Left cardiac atrium (tissue), 4 donors: Measurements from ENCODE around the gene RHBDD3. TPM values are rescaled to one million over a fixed set of nuclear protein-coding genes. Genes with fewer than 3 reads are reported as not detected.

ENCODE experiments used
- ATAC-seq, 2 donors: fragments of 200-7000 bp; cut with Tn5 transposase; one replicate each; pipeline ENCODE4 v1.9.1; 2020; ENCODE audit warnings: mild to moderate bottlenecking in 2 of 2, moderate library complexity in 2 of 2
- DNase-seq: peaks from one replicate; pipeline ENCODE4 v3.0.0-alpha.2; 2020
- intact Hi-C, 2 donors: fragments of 100-400 bp; cut with DNase I; formaldehyde crosslinking; loops; one replicate each; pipeline versions ENCODE4 v1.14.1 to v1.15.1; 2022 to 2023
- total RNA-seq, 2 donors: library from RNA; stranded (reverse); fragmentation: NEBNext Ultra II Directional; extraction: Animal tissue kit (Norgen Biotek cat#: 25700); gene quantifications; one replicate each; pipeline ENCODE4 v1.2.1, GENCODE V29; 2021
- donor health status: DM: no; HTN: yes; CAD: no.
- donor health status: DM: no; HTN: yes; CAD: no; lungs with severe emphysema.
- donor health status: DM: yes; HTN: yes; CAD: no.
- donor health status: Dilated cardiomyopathy.

Gene RHBDD3
- total RNA-seq, 2 donors from 2014 or later, result 15.6 to 19.0 TPM

- DNase-seq (no peak), ATAC-seq (no peak)
- intact Hi-C loops, result no loop called here
Observed at GRCh38 chr22:29275819-29276565, 8.2 kb upstream of the RHBDD3 start.

- ATAC-seq, result no peak
- intact Hi-C loops, result no loop called here
Observed at GRCh38 chr22:29275167-29275566, 7.4 kb upstream of the RHBDD3 start.

DNA sequence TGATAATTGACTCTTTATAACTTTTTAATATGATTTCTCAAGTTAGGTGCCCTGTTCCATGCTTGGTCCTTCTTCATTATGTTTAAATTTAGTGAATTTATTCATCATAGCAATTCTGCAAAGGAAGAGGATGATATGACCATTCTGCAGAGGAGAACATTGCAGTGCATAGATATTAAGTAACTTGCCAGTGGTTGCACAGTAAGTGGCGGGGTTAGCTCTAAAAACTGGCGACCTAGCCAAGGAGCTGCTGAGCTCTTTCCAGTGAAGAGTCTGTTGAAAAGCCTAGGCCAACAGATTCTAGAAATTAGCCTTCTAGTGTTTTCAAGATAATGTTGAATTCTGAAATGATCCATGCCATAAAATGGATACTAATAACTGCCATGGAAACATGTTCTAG is 4.8 kb upstream of the RHBDD3 start:
- DNase-seq, result no peak
- no peak for ATAC-seq
- intact Hi-C loops, result loop anchor here in 1 of 2 donors (5.0 kb wide), 1 partner anchor 35 kb away; the partner anchor contains the start of gene GAS2L1

More at GRCh38 chr22:29275167-29275566, 7.4 kb upstream of the RHBDD3 start:
- DNase-seq, result no peak

DNA sequence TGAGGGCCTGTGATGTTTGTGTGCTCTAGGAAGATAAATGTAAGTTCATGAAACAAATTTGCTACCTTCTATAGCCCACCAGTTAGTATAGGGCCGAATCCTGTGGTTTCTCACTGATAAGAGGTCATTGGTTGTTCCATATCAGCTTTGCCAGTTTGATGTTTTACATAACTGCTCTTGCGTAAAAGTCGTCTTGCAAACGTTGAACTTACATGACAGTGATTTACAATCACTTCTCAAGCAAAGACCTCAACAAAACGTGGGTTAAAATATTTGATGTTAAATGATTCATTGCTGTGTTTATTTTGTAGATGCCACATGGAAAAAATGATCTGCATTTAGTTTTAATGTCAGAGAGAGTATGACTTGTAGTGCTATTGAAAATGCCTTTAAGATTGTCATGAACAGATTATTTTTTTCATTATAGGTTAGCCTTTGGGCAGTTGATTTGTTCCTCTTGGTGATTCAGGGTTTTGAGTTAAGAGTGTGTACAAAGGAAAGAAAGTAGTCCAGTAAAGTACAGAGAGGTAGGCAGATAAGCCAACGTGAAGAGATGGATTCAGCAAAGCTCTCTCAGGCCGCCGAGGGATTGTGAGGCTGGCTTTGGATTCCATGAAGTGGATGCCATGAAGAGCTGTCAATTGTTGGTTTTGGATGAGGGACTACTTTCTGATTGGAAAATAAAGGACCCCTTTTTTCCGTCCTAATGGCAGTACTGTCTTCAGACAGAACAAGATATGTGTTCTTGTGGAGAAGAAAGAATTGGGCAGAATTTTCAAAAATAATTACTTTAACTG is 2.9 kb upstream of the RHBDD3 start:
- DNase-seq (no peak), ATAC-seq (no peak)
- intact Hi-C loops, result loop anchor here in 1 of 2 donors (5.0 kb wide), 1 partner anchor 37 kb away; the partner anchor contains the start of gene GAS2L1

GRCh38 chr22:29269731-29270474 is 2.1 kb upstream of the RHBDD3 start:
- no peak for DNase-seq
- ATAC-seq, result no peak
- intact Hi-C loops, result loop anchor here in 1 of 2 donors (5.0 kb wide), 1 partner anchor 37 kb away; the partner anchor contains the start of gene GAS2L1

DNA sequence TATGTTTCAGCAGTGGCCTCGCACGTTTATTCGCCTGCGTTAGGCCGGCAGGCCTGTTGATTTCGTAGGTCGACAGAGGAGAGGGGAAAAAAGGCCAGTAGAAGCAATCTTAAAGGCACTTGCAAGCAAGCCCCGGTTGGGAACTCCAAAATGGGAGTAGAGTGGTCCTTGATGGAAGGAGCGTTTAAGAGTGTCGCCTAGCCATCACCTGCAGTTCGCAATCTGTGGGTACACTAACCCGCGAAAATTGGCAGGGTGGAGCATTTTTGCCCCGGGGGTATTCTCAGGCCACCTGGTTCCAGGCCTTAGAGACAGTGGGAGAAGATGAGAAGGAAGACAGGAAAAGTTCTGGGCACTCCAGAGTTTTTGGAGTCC is 1.4 kb upstream of the RHBDD3 start:
- DNase-seq, result no peak
- intact Hi-C loops, result no loop called here
- no peak for ATAC-seq

DNA sequence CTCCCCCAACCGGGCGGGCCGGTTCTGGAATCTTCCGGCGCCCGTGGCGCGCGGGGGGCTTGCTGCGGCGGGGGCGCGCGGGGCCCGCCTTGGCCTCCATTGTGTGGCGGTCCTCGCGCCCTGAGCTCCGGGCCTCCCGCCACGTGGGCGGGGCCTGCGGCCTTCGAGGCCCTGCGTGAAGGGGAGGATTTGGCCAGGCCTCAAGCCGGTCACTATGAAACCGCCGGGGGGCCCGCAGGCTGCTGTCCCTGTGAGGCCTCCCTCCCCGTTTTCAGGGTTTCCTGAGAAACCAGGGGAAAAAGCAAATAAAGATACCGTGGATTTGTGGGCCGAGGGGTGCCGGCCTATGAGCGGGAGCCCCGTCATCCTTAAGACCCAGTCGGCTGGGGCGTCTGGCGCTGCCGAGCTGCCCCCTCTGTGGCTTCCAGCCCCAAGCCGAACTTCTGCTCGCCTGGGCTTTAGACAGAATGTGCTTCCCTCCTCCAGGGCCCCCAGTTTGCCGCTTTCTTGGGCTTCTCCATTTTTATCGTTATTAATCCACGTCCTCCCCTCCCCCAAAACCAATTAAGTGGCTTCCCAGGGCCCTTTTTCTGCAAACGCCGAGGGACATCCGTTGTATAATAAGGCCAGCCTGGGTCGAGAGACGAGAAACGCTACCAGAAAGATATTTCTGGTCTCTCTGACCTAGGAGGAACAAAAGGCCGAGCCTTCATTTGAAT is 889 bp upstream of the RHBDD3 start:
- intact Hi-C loops, result no loop called here
- peak; percentile 78 to 81 for ATAC-seq
- peak; percentile 82 for DNase-seq

DNA sequence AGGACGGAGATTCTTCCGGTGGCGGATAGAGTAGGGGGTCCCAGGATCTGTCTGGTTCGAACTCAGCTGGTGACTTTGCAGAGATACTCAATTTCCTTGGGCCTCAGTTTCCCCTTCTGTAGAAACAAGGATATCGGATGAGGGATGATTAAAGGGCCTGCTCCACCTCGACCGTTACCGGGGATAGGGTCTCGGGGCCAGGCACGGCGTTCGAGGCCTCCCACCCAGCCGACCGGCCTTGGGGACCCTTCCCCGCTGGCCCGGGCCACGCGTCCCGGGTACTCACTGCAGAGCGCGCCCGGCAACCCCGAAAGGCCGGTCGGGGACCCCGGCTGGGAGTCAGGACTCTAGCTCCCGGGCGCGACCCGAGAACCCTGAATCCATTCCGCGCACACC is 321 bp downstream of the RHBDD3 start:
- DNase-seq (no peak), ATAC-seq (no peak)
- intact Hi-C loops, result no loop called here

- DNase-seq (no peak), ATAC-seq (no peak)
- intact Hi-C loops, result no loop called here
Observed at GRCh38 chr22:29266564-29267461, 968 bp downstream of the RHBDD3 start.

GRCh38 chr22:29265929-29266328 is 1.9 kb downstream of the RHBDD3 start:
- intact Hi-C loops, result no loop called here
- ATAC-seq, result no peak
- DNase-seq, result no peak

DNA sequence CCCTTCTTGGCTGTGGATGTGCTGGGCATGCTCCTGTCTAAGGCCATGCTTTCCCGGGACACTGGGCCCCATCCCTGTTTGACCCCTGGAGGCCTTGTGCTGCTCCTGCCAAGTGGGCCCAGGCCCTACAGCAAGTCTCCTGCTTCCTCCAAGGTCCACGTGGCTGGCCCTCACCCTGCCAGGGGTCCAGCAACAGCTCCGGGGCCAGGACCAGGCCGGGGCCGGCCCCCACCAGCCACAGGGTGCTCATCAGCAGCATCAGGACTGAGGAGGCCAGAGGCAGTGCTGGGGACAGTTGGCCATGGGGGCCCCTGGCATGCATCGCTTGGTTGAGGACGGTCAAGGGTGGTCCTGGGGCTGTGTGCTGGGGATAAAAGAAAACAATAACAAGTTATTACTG is 2.5 kb downstream of the RHBDD3 start:
- ATAC-seq (no peak), DNase-seq (no peak)
- intact Hi-C loops, result no loop called here

- no peak for ATAC-seq
- no peak for DNase-seq
- intact Hi-C loops, result no loop called here
Observed at GRCh38 chr22:29263791-29264276, 3.9 kb downstream of the RHBDD3 start.

DNA sequence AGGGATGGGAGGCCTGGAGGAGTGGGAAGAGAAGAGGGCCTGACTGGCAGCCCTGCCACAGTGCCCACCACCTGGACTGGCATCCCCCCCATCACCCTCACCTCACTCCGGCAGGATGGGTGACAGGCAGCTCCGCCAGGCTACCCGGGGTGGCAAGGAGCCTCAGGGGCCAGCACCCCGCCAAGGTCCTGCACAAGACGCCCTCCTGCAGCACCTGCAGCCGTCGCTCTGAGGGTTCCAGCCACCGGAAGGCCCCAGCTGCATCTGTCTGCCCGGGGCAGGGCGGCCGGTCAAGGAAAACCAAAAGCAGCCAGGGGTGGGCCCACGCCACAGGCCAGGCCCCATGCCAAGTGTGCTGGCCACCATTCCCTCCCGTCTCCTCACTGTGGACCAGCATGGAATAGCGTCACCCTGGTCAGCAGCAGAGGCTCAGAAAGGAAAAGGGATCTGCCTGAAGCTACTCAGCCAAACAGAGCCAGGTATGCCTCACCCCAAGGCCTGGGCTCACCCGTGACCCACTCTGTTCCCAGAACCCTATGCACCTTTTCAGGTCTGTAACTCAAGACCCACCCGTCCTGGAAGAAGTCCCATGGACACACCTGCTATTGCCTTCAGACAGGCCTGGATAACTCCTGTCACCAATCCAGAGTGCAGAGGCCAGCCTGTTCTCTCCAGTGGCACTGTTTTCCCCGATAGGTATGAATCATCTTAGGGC is 7.0 kb downstream of the RHBDD3 start:
- DNase-seq, result no peak
- ATAC-seq, result peak in 1 of 2 donors; percentile 3
- intact Hi-C loops, result no loop called here

GRCh38 chr22:29260031-29260560 is 7.7 kb downstream of the RHBDD3 start:
- intact Hi-C loops, result no loop called here
- DNase-seq, result no peak
- no peak for ATAC-seq

DNA sequence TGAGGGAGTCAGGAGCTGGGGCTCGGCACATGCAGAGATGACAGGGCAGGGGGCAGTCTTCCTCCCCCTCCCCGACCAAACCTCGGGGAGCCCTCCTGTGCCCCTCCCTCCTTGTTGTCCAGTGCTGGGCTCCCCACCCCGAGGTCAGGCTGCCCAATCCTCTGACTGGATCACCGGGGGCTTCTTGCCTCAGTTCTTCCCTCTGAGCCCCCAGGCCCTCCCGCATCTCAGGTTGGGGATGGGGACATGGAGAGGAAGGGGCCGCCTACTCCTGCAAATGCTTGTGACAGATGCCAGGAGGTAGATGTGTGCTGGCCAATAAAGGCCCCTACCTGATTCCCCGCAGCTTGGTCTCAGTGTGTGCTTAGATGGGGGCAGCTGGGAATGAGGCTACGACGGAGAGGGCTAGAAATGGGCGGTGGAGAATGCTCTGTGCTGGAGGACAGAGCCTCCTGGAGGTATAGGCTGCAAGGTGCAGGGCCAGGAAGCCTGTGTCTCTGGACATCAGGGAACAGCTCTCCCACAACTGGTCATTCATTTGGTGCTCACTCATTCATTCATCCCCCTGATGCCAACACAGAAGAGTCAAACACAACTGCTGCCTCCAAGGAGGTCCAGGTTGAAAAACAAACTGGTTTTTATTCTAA is 8.4 kb downstream of the RHBDD3 start:
- ATAC-seq, result no peak
- intact Hi-C loops, result no loop called here
- no peak for DNase-seq

DNA sequence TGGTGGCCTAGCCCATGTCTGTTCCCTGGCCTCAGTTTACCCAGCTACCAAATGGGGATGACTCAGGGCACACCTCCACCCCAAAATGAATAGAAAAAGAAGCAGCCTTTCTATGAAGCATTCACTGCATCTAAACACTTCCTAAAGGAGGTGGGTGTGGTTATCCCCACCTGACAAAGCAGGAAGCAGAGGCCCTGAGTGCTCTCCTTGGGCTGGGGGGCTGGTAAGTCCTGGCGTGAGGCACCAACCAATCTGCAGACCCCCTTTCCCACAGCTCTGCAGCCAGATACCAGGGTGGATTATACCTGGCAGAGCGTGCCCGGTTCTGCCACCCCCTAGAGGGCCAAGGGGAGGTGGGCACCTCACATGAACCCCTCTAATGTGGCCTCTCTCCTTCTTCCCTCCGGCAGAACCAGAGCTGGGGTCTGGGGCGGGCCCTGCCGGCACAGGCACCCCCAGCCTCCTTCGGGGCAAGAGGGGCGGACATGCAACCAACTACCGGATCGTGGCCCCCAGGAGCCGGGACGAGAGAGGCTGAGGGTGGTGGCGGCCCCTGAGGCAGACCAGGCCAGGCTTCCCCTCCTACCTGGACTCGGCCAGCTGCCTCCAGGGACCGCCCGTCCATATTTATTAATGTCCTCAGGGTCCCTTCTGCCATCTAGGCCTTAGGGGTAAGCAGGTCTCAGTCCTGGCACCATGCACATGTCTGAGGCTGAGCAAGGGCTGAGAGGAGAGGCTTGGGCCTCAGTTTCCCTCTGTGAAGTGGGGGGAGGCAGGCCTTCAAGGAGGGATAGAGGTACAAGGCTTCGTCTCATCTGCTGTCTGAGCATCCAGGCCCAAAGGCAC is 9.2 kb downstream of the RHBDD3 start:
- no peak for ATAC-seq
- intact Hi-C loops, result no loop called here
- no peak for DNase-seq
